Activated CD4-positive, alpha-beta T cell treated with anti-CD3 and anti-CD28 coated beads for 36 hours (primary cell): ENCODE results near the gene PI4KA. TPM values are rescaled to one million over a fixed set of nuclear protein-coding genes. Genes with fewer than 3 reads are reported as not detected.
A peak's percentile ranks its signal among the peaks of the same experiment; 100 is the strongest.

ENCODE experiments used
- ATAC-seq: fragments of 200-7000 bp; cut with Tn5 transposase; one replicate; pipeline ENCODE4 v1.10.0; 2021; ENCODE audit warnings: mild to moderate bottlenecking, moderate library complexity
- CTCF ChIA-PET: fragments of 350-600 bp; sonication (Branson Sonifier 250); formaldehyde crosslinking; loops from one replicate; lab custom pipeline; 2021; ENCODE audit warnings: antibody characterized with exemption; lab: Charles Lee
- POLR2A ChIA-PET: fragments of 350-600 bp; sonication (Branson Sonifier 250); formaldehyde crosslinking; loops from one replicate; lab custom pipeline; 2021; ENCODE audit warnings: antibody characterized with exemption, inconsistent platforms; lab: Charles Lee
- DNase-seq: peaks from one replicate; pipeline ENCODE4 v3.0.0-alpha.2; 2020
- H3K27ac Mint-ChIP-seq: one replicate; pipeline ENCODE4 v1.8.0; 2021; ENCODE audit warnings: mixed read lengths
- H3K27me3 Mint-ChIP-seq: one replicate; pipeline ENCODE4 v1.8.0; 2021; ENCODE audit warnings: mixed read lengths
- H3K36me3 Mint-ChIP-seq: one replicate; pipeline ENCODE4 v1.8.0; 2021; ENCODE audit warnings: low read depth, mixed read lengths
- H3K4me1 Mint-ChIP-seq: one replicate; pipeline ENCODE4 v1.8.0; 2021; ENCODE audit warnings: mixed read lengths
- H3K4me3 Mint-ChIP-seq: one replicate; pipeline ENCODE4 v1.8.0; 2021; ENCODE audit warnings: mild to moderate bottlenecking, moderate library complexity, mixed read lengths
- H3K9me3 Mint-ChIP-seq: one replicate; pipeline ENCODE4 v1.8.0; 2021; ENCODE audit warnings: low read depth, mixed read lengths
- intact Hi-C, 2 experiments: fragments of 100-400 bp; cut with DNase I in 1 of 2; cut with micrococcal nuclease in 1 of 2; formaldehyde crosslinking; loops; one replicate each; pipeline versions ENCODE4 v1.14.2 to v1.15.1; 2022 to 2024; cut with DNase I, micrococcal nuclease
- total RNA-seq, 2 experiments: library from RNA; stranded (reverse); gene quantifications; one replicate each; pipeline ENCODE4 v1.2.3, GENCODE V29; 2021

PI4KA gene
- total RNA-seq, 2 experiments from 2014 or later: 52.8 TPM

- no peak overlapping the region for H3K27ac Mint-ChIP-seq
- CTCF ChIA-PET: no interaction called here
- POLR2A ChIA-PET: no interaction called here
Observed at GRCh38 chr22:20877715-20878114, 19.1 kb upstream of the PI4KA start.

DNA sequence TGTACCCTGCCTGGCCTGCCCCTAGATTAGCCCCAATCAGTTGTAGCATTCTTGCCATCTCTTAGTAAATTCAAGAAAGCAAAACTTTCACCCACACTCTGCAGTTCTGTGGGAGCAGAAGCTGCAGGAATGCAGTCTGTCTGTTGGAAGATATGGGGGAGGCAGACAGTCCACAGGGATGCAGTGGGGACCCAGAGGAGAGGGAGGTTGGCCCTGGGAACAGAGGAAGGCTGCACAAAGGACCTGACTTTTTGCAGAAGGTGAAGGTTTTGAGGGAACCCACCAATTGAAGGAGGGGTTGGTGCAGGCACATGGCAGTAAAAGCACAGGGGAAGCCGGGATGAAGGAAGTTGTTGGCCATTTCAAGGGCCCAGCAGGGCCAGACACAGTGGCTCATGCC is 16.7 kb upstream of the PI4KA start:
- Mint-ChIP-seq H3K9me3 (no peaks in the 10 kb centered on the region), H3K36me3 (peaks cover 8% of the 10 kb centered on the region), H3K27ac (no peak overlapping the region), H3K4me1 (no peaks in the 10 kb centered on the region), H3K4me3 (no peak overlapping the region), H3K27me3 (no peaks in the 10 kb centered on the region)
- intact Hi-C loops: no loop called here
- ATAC-seq (no peak), DNase-seq (no peak)
- CTCF ChIA-PET: interaction anchor here (0.7 kb wide), 1 partner anchor 25 kb away, joined by 3 read pairs; no protein-coding TSS in a partner anchor
- POLR2A ChIA-PET: interaction anchor here (0.6 kb wide), 1 partner anchor 40 kb away, joined by 3 read pairs; no protein-coding TSS in a partner anchor

More at GRCh38 chr22:20877715-20878114, 19.1 kb upstream of the PI4KA start:
- ATAC-seq: no peak
- H3K27me3 Mint-ChIP-seq: no peaks in the 10 kb centered on the region
- peaks cover 17% of the 10 kb centered on the region for H3K36me3 Mint-ChIP-seq
- no peaks in the 10 kb centered on the region for H3K9me3 Mint-ChIP-seq
- DNase-seq: no peak
- no peak overlapping the region for H3K4me3 Mint-ChIP-seq
- intact Hi-C loops: no loop called here
- no peaks in the 10 kb centered on the region for H3K4me1 Mint-ChIP-seq

DNA sequence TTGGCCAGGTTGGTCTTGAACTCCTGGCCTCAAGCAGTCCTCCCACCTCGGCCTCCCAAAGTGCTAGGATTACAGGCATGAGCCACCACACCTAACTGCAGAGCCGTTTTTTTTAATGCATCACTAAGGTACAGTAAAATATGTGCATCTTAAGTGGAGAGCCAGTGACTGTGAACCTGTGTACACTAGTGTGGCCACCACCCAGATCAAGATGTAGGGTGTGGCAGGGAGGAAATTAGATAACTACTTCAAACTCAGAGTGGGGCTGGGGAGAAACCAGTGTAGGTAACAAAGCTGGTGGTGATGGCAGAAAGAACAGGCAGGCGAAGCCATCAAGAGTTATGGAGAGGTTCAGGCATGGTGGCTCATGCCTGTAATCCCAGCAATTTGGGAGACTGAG is 14.6 kb upstream of the PI4KA start:
- intact Hi-C loops: no loop called here
- Mint-ChIP-seq H3K27me3 (no peaks in the 10 kb centered on the region), H3K9me3 (no peaks in the 10 kb centered on the region), H3K36me3 (peaks cover 11% of the 10 kb centered on the region), H3K4me1 (no peaks in the 10 kb centered on the region), H3K27ac (no peak overlapping the region), H3K4me3 (no peak overlapping the region)
- POLR2A ChIA-PET: interaction anchor here (0.6 kb wide), 1 partner anchor 25 kb away, joined by 6 read pairs; no protein-coding TSS in a partner anchor
- CTCF ChIA-PET: no interaction called here
- DNase-seq (no peak), ATAC-seq (no peak)

GRCh38 chr22:20869234-20869633 is 10.6 kb upstream of the PI4KA start:
- ATAC-seq (no peak), DNase-seq (no peak)
- Mint-ChIP-seq H3K4me1 (peaks cover 3% of the 10 kb centered on the region), H3K27ac (no peak overlapping the region), H3K36me3 (peaks cover 9% of the 10 kb centered on the region), H3K27me3 (no peaks in the 10 kb centered on the region), H3K4me3 (no peak overlapping the region), H3K9me3 (no peaks in the 10 kb centered on the region)
- intact Hi-C loops: no loop called here
- ChIA-PET POLR2A (no interaction called here), CTCF (no interaction called here)

- Mint-ChIP-seq H3K4me1 (peaks cover 3% of the 10 kb centered on the region), H3K9me3 (no peaks in the 10 kb centered on the region), H3K4me3 (no peak overlapping the region), H3K36me3 (peaks cover 7% of the 10 kb centered on the region), H3K27ac (peak overlapping the region; percentile 17), H3K27me3 (no peaks in the 10 kb centered on the region)
- ChIA-PET POLR2A (no interaction called here), CTCF (interaction anchor here (0.9 kb wide), 1 partner anchor 18 kb away, joined by 4 read pairs; no protein-coding TSS in a partner anchor)
- DNase-seq (no peak), ATAC-seq (no peak)
- intact Hi-C loops: no loop called here
Observed at GRCh38 chr22:20868025-20868962, 9.7 kb upstream of the PI4KA start.

GRCh38 chr22:20867179-20868024 is 8.8 kb upstream of the PI4KA start:
- no peaks in the 10 kb centered on the region for H3K27me3 Mint-ChIP-seq
- DNase-seq (no peak), ATAC-seq (peak; percentile 49)
- peaks cover 5% of the 10 kb centered on the region for H3K36me3 Mint-ChIP-seq
- H3K4me3 Mint-ChIP-seq: no peak overlapping the region
- peaks cover 6% of the 10 kb centered on the region for H3K4me1 Mint-ChIP-seq
- ChIA-PET POLR2A (no interaction called here), CTCF (interaction anchor here (0.6 to 0.9 kb wide), 2 partner anchors 18 to 717 kb away, joined by 4 read pairs; no protein-coding TSS in a partner anchor)
- intact Hi-C loops: no loop called here
- H3K9me3 Mint-ChIP-seq: no peaks in the 10 kb centered on the region
- no peak overlapping the region for H3K27ac Mint-ChIP-seq

GRCh38 chr22:20866736-20867135 is 8.1 kb upstream of the PI4KA start:
- intact Hi-C loops: no loop called here
- H3K27ac Mint-ChIP-seq: peak overlapping the region; percentile 22
- no peaks in the 10 kb centered on the region for H3K27me3 Mint-ChIP-seq

GRCh38 chr22:20865875-20866445 is 7.3 kb upstream of the PI4KA start:
- peaks cover 9% of the 10 kb centered on the region for H3K36me3 Mint-ChIP-seq
- CTCF ChIA-PET: interaction anchor here (0.7 kb wide), 1 partner anchor 33 kb away, joined by 3 read pairs; no protein-coding TSS in a partner anchor
- no peak overlapping the region for H3K27ac Mint-ChIP-seq
- POLR2A ChIA-PET: no interaction called here
- H3K9me3 Mint-ChIP-seq: no peaks in the 10 kb centered on the region
- no peak overlapping the region for H3K4me3 Mint-ChIP-seq
- DNase-seq: no peak
- H3K4me1 Mint-ChIP-seq: peaks cover 12% of the 10 kb centered on the region
- intact Hi-C loops: no loop called here
- no peak for ATAC-seq
- no peaks in the 10 kb centered on the region for H3K27me3 Mint-ChIP-seq

More at GRCh38 chr22:20866736-20867135, 8.1 kb upstream of the PI4KA start:
- POLR2A ChIA-PET: no interaction called here
- no peak for DNase-seq
- Mint-ChIP-seq H3K9me3 (no peaks in the 10 kb centered on the region), H3K4me1 (peaks cover 11% of the 10 kb centered on the region), H3K4me3 (no peak overlapping the region), H3K36me3 (peaks cover 9% of the 10 kb centered on the region)
- no peak for ATAC-seq
- CTCF ChIA-PET: interaction anchor here (0.6 to 0.7 kb wide), 2 partner anchors 34 to 718 kb away, joined by 3 to 4 read pairs; no protein-coding TSS in a partner anchor

- H3K9me3 Mint-ChIP-seq: no peaks in the 10 kb centered on the region
- intact Hi-C loops: no loop called here
- peaks cover 18% of the 10 kb centered on the region for H3K4me1 Mint-ChIP-seq
- POLR2A ChIA-PET: no interaction called here
- H3K27me3 Mint-ChIP-seq: no peaks in the 10 kb centered on the region
- ATAC-seq (no peak), DNase-seq (no peak)
- H3K27ac Mint-ChIP-seq: no peak overlapping the region
- no peak overlapping the region for H3K4me3 Mint-ChIP-seq
- CTCF ChIA-PET: interaction anchor here (0.5 kb wide), 1 partner anchor 98 kb away, joined by 3 read pairs; no protein-coding TSS in a partner anchor
- H3K36me3 Mint-ChIP-seq: peaks cover 9% of the 10 kb centered on the region
Observed at GRCh38 chr22:20865331-20865730, 6.7 kb upstream of the PI4KA start.

DNA sequence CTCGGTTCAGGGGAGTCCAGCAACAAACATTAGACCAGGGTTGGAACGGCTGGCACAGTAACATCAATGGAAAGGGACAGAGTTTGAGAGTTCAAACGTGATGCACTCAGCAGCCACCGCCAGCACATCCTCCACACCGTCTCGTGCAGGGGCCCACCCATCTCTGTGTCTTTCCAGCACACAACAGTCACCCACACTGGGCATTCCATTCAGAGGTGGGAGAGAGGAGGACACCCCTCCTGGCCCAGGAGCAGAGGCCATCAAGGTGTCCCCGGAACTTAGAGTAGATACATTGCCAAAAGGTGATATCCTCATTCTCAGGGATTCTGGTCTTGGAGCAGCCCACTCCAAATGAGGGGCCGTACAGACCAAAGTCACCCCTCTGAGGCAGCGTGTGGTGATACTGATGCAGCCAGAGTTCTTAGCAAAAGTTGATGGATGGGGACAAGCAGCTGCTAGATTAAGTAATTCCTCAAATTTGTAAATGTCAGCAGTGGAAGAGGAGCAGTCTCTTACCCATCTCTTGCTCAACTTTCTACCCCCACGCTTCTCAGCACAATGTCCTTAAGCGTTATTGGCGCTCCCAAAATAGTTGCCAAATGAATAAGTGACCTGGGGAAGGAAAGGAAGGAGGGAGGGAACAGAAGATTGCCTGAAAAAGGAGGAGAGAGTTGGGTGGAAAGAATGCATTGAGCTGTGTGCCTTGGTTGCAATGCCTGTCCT is 5.7 kb upstream of the PI4KA start:
- H3K4me3 Mint-ChIP-seq: no peak overlapping the region
- ATAC-seq (no peak), DNase-seq (no peak)
- CTCF ChIA-PET: no interaction called here
- peaks cover 9% of the 10 kb centered on the region for H3K36me3 Mint-ChIP-seq
- H3K27me3 Mint-ChIP-seq: no peaks in the 10 kb centered on the region
- intact Hi-C loops: no loop called here
- POLR2A ChIA-PET: no interaction called here
- no peaks in the 10 kb centered on the region for H3K9me3 Mint-ChIP-seq
- H3K27ac Mint-ChIP-seq: no peak overlapping the region
- H3K4me1 Mint-ChIP-seq: peaks cover 27% of the 10 kb centered on the region
